HG03175 (cell line): ENCODE results near the gene PFKFB3.

Experiments used
- ATAC-seq: cut with Tn5 transposase; IDR thresholded peaks from one replicate; pipeline ENCODE4 v1.9.1; 2021; ENCODE audit warnings: mild to moderate bottlenecking, moderate library complexity; ENCODE audit not compliant: unreplicated experiment

PFKFB3 gene

GRCh38 chr10:6299743-6300105 is 97.0 kb downstream of the PFKFB3 start:
- no peak for ATAC-seq

DNA sequence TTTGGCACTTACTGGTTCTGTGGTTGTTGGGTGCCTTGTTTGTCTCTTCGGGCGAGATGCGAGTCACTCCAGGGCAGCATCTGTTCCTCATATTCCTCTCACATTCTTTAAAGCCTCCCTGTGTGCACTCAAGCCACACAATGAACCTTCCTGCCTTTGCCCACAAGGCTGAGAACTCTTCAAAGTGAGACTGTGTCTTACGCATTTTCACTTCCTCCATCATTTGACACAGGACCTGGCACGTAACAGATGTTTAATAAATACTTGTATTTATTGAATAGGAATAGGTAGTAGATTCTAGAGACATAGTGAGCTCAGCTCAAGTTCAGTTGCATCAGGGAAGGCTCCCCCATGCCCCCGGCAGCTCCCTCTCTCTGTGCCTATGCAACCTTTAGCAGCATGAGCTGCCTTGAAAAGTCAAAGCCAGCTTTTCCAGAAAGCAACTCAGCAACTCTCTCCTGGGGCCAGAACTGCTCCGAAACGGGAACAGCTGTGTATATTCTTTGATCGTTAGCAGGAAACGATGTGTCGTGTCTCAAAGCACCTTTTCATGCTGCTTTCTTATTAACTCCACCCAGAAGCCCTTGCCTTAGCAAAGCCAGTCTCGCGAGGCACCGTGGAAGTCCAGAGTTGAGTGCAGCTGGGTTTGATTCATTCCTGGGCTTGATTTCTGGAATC is 97.5 kb downstream of the PFKFB3 start:
- peak; percentile 96 for ATAC-seq

DNA sequence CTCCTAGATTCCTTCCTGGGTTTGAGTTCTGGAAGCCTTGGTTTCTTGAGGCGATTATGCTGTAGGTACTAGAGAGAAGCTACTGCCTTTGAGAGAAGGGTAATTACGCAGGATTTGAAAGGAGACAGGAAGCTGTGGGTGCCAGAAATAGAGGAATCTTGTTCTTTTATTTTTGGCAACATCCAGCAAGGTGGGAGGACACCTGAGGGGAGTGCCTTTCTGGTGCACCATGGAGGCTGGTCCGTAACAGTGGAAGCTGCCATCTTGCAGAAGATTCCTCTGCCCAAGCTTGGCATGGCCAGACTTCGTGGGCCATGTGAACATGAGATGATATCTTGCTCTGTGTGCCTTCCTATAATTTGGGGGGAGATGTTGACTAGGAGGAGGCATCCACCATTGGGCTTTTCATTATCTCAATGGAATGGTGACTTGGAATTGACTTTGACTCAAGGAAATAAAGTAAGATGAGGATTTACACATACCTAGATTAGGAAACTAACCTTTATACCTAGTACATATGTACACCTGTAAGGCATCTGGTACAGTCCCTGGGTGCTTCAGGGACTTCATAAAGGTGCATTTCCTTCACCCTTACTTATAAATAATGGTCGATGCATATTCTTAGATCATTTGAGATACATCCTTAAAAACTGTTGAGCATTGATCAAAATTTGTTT is 98.2 kb downstream of the PFKFB3 start:
- ATAC-seq, result no peak

DNA sequence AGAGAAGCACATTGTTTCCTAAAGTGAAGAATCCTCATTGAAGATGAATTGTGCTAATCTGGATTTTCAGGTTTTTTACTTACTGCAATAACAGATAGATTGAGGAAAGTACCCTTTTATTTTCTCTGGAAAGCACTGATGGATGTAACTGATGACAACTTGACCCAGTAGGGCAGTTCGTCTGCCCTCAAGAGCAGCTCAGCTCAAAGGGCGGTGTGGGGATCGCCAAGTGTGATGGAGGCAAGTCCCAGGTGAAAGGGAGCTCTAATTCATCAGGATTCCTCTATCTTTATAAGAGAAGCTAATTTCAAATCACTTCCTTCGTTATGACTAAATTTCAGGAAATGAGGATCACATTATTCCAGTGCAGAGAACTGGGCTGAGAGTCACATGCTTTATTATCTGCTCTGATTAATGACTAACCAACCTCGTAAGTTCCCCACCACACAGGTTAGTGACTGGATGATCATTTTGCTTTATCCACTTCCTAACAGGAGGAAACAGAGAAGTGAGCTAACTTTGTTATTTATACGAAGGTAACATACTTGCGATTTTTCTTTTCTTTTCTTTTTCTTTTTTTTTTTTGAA is 98.8 kb downstream of the PFKFB3 start:
- ATAC-seq, result no peak
